Occipital lobe (tissue), 2 donors: ENCODE results near the gene USP17L18. TPM values are rescaled to one million over a fixed set of nuclear protein-coding genes. Genes with fewer than 3 reads are reported as not detected.
"Not testable (repeated sequence)": the region's sequence is repeated elsewhere in the genome, so short reads cannot be mapped to it uniquely, and the experiment has no call there.

Experiments used
- DNase-seq: peaks from one replicate; lab custom pipeline; 2025; lab: John Stamatoyannopoulos, UW
- total RNA-seq: library from RNA; depleted of rRNA; stranded (reverse); fragments of >200 nt; gene quantifications from one replicate; pipeline ENCODE4 v1.2.3, GENCODE V29; 2014

The USP17L18 gene
- total RNA-seq = not detected

GRCh38 chr4:9247953-9248680, at the start of gene USP17L18:
Gene USP17L18 (plus strand): TSS chr4:9248630. CDS start chr4:9248630, 0 bp downstream.
- DNase-seq = not testable (repeated sequence)

GRCh38 chr4:9210357-9210756, 38.1 kb upstream of the USP17L18 start, which contains the start of gene USP17L10:
Gene USP17L10 (plus strand): TSS chr4:9210657. CDS start chr4:9210657, 0 bp downstream.
- DNase-seq = not testable (repeated sequence)

- not testable (repeated sequence) for DNase-seq
Measured at GRCh38 chr4:9214701-9215100, 33.7 kb upstream of the USP17L18 start.

GRCh38 chr4:9215105-9215504, 33.3 kb upstream of the USP17L18 start, which contains the start of gene USP17L11:
Gene USP17L11 (plus strand): TSS chr4:9215405. CDS start chr4:9215405, 0 bp downstream.
- DNase-seq = not testable (repeated sequence)

- DNase-seq = not testable (repeated sequence)
Measured at GRCh38 chr4:9219852-9220251, 28.6 kb upstream of the USP17L18 start, which contains the start of gene USP17L12. Gene USP17L12 (plus strand): TSS chr4:9220152. CDS start chr4:9220152, 0 bp downstream.

- not testable (repeated sequence) for DNase-seq
Measured at GRCh38 chr4:9224596-9224995, 23.8 kb upstream of the USP17L18 start, which contains the start of gene USP17L13. Gene USP17L13 (plus strand): TSS chr4:9224896. CDS start chr4:9224896, 0 bp downstream.

GRCh38 chr4:9230249-9230648, 18.2 kb upstream of the USP17L18 start:
- not testable (repeated sequence) for DNase-seq

- DNase-seq = not testable (repeated sequence)
Measured at GRCh38 chr4:9234085-9234484, 14.3 kb upstream of the USP17L18 start, which contains the start of gene USP17L15. Gene USP17L15 (plus strand): TSS chr4:9234385. CDS start chr4:9234385, 0 bp downstream.

GRCh38 chr4:9238461-9238860, 10.0 kb upstream of the USP17L18 start:
- DNase-seq = not testable (repeated sequence)

- not testable (repeated sequence) for DNase-seq
Measured at GRCh38 chr4:9243579-9243978, 4.9 kb upstream of the USP17L18 start, which contains the start of gene USP17L17. Gene USP17L17 (plus strand): TSS chr4:9243879. CDS start chr4:9243879, 0 bp downstream.

GRCh38 chr4:9253078-9253477, 4.6 kb downstream of the USP17L18 start, which contains the start of gene USP17L19:
Gene USP17L19 (plus strand): TSS chr4:9253378. CDS start chr4:9253378, 0 bp downstream.
- not testable (repeated sequence) for DNase-seq

- not testable (repeated sequence) for DNase-seq
Measured at GRCh38 chr4:9257824-9258223, 9.4 kb downstream of the USP17L18 start, which contains the start of gene USP17L20. Gene USP17L20 (plus strand): TSS chr4:9258124. CDS start chr4:9258124, 0 bp downstream.

- DNase-seq = not testable (repeated sequence)
Measured at GRCh38 chr4:9262572-9262971, 14.1 kb downstream of the USP17L18 start, which contains the start of gene USP17L21. Gene USP17L21 (plus strand): TSS chr4:9262872. CDS start chr4:9262872, 0 bp downstream.

GRCh38 chr4:9267319-9267718, 18.9 kb downstream of the USP17L18 start, which contains the start of gene USP17L22:
Gene USP17L22 (plus strand): TSS chr4:9267619. CDS start chr4:9267619, 0 bp downstream.
- DNase-seq = not testable (repeated sequence)

GRCh38 chr4:9271719-9272118, 23.3 kb downstream of the USP17L18 start:
- not testable (repeated sequence) for DNase-seq

Other genes starting within 250 kb of the USP17L18 start
- gene FAM90A26, start 78.2 kb upstream of the USP17L18 start, total RNA-seq = not detected
- not detected for gene USP17L10, start 38.0 kb upstream of the USP17L18 start, total RNA-seq
- not detected for gene USP17L11, start 33.2 kb upstream of the USP17L18 start, total RNA-seq
- gene USP17L12, start 28.5 kb upstream of the USP17L18 start, total RNA-seq = not detected
- not detected for gene USP17L13, start 23.7 kb upstream of the USP17L18 start, total RNA-seq
- gene USP17L15, start 14.2 kb upstream of the USP17L18 start, total RNA-seq = not detected
- gene USP17L17, start 4.8 kb upstream of the USP17L18 start, total RNA-seq = not detected
- gene USP17L19, start 4.7 kb downstream of the USP17L18 start, total RNA-seq = not detected
- gene USP17L20, start 9.5 kb downstream of the USP17L18 start, total RNA-seq = not detected
- gene USP17L21, start 14.2 kb downstream of the USP17L18 start, total RNA-seq = not detected
- not detected for gene USP17L22, start 19.0 kb downstream of the USP17L18 start, total RNA-seq
- not detected for gene USP17L24, start 76.5 kb downstream of the USP17L18 start, total RNA-seq
- not detected for gene USP17L25, start 81.3 kb downstream of the USP17L18 start, total RNA-seq
- not detected for gene USP17L26, start 86.0 kb downstream of the USP17L18 start, total RNA-seq
- gene USP17L5, start 90.8 kb downstream of the USP17L18 start, total RNA-seq = not detected
- gene USP17L27, start 95.5 kb downstream of the USP17L18 start, total RNA-seq = not detected
- not detected for gene USP17L28, start 100.3 kb downstream of the USP17L18 start, total RNA-seq
- gene USP17L29, start 105.0 kb downstream of the USP17L18 start, total RNA-seq = not detected
- gene USP17L30, start 114.5 kb downstream of the USP17L18 start, total RNA-seq = not detected
- not detected for gene DEFB131A, start 195.8 kb downstream of the USP17L18 start, total RNA-seq